Fibroblast of the aortic adventitia (primary cell): ENCODE data around the gene SIPA1L2. TPM values are rescaled to one million over a fixed set of nuclear protein-coding genes. Genes with fewer than 3 reads are reported as not detected.

Experiments
- DNase-seq: peaks from one replicate; pipeline ENCODE4 v3.0.0-alpha.2; 2010; ENCODE audit warnings: low read depth
- H3K4me3 ChIP-seq: 2 replicates; pipeline ENCODE4 v1.5.1; 2011; ENCODE audit warnings: low read depth, mild to moderate bottlenecking, control low read depth, low read length, moderate library complexity
- CTCF ChIP-seq: IDR thresholded peaks from 2 replicates; pipeline ENCODE4 v1.5.1; 2011; ENCODE audit warnings: mild to moderate bottlenecking, low read length, control low read depth, inconsistent platforms; ENCODE audit not compliant: insufficient read depth
- total RNA-seq: library from RNA; depleted of rRNA; stranded (reverse); fragments of >200 nt; gene quantifications from 2 replicates; pipeline ENCODE4 v1.2.3, GENCODE V29; 2012; ENCODE audit warnings: low replicate concordance

Gene SIPA1L2
- total RNA-seq, 1 donor = 6.8 TPM

- no peak for DNase-seq
- H3K4me3 ChIP-seq = no peak overlapping the region
- no peak for TF ChIP-seq CTCF
Observed at GRCh38 chr1:232673256-232673655, 43.3 kb upstream of the SIPA1L2 start.

- TF ChIP-seq CTCF = no peak
- no peak for DNase-seq
- H3K4me3 ChIP-seq = no peak overlapping the region
Observed at GRCh38 chr1:232669981-232670747, 40.2 kb upstream of the SIPA1L2 start.

GRCh38 chr1:232667778-232668165 is 37.8 kb upstream of the SIPA1L2 start:
- DNase-seq = peak; percentile 12
- H3K4me3 ChIP-seq = no peak overlapping the region
- no peak for TF ChIP-seq CTCF

GRCh38 chr1:232667094-232667777 is 37.3 kb upstream of the SIPA1L2 start:
- H3K4me3 ChIP-seq = no peak overlapping the region
- TF ChIP-seq CTCF = no peak
- DNase-seq = no peak

GRCh38 chr1:232664844-232665777 is 35.2 kb upstream of the SIPA1L2 start:
- no peak for DNase-seq
- TF ChIP-seq CTCF = no peak
- H3K4me3 ChIP-seq = no peak overlapping the region

- no peak overlapping the region for H3K4me3 ChIP-seq
- no peak for DNase-seq
- no peak for TF ChIP-seq CTCF
Observed at GRCh38 chr1:232662910-232663309, 33.0 kb upstream of the SIPA1L2 start.
